ENCODE data around the gene EPB41. TPM values are rescaled to one million over a fixed set of nuclear protein-coding genes. Genes with fewer than 3 reads are reported as not detected.
A peak's percentile ranks its signal among the peaks of the same experiment; 100 is the strongest.
"Not testable (repeated sequence)": the region's sequence is repeated elsewhere in the genome, so short reads cannot be mapped to it uniquely, and the experiment has no call there.

EPB41 gene
- polyA plus RNA-seq, 2 of the 4 experiments (the other 2 are of a cell fraction): 4.9 to 12.8 TPM

DNA sequence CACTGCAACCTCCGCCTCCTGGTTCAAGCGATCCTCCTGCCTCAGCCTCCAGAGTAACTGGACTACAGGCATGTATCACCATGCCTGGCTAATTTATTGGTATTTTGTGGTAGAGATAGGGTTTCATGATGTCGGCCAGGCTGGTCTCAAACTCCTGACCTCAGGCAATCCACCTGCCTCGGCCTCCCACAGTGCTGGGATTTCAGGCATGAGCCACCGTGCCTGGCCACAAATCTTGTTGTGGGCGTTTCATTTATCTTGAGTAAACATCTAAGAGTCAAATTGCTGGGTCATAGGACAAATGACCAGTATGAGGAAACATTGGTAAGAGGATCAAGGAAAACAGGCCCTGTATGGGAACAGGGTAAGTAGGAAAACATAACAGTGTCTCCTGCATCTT lies 191.5 kb downstream of the EPB41 start:
- TF ChIP-seq RNF2 (IDR thresholded peaks at IDR 0.05; ENCODE audit: borderline replicate concordance, low read depth) (no peak), CEBPB (IDR thresholded peaks at IDR 0.05) (no peak), GATA3 (IDR thresholded peaks at IDR 0.05; ENCODE audit: borderline replicate concordance) (no peak), RFX5 (IDR thresholded peaks at IDR 0.05) (no peak), RAD21 (conservative IDR thresholded peaks at IDR 0.05 in 1 of 2, IDR thresholded peaks at IDR 0.05 in 1 of 2) (no peak), JUN (IDR thresholded peaks at IDR 0.05) (no peak)
- 44% methylated on average over 5 of the region's 6 CpGs for WGBS (ENCODE audit: missing lambda C conversion rate)
- ATAC-seq: peak in 1 of 2 experiments; percentile 71; a peak in 3 of 6 replicates
- Histone ChIP-seq H3K4me2 (peak overlapping the region; percentile 41), H3K27ac (peak overlapping the region in 1 of 2 experiments; percentile 51; a peak in 2 of 6 replicates), H3K4me3 (no peak overlapping the region), H3K9me3 (no peaks in the 10 kb centered on the region), H3K4me1 (peaks cover 10% of the 10 kb centered on the region)
- FAIRE-seq: no peak
- CTCF ChIA-PET: no interaction called here
- DNase-seq (ENCODE audit: low read depth in 1 of 2, low spot score in 1 of 2): peak in 1 of 2 experiments; percentile 53
- POLR2A ChIA-PET: no interaction called here

DNA sequence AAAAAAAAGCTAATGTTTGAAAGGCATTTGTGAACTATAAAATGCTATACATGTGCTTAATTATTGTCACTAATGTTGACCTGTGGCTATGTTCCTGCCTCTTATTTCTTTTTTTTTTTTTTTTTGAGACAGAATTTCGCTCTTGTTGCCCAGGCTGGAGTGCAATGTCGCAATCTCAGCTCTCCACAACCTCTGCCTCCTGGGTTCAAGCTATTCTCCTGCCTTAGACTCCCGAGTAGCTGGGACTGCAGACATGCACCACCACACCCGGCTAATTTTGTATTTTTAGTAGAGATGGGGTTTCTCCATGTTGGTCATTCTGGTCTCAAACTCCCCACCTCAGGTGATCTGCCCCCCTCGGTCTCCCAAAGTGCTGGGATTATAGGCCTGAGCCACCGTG lies 193.7 kb downstream of the EPB41 start:
- ATAC-seq; FAIRE-seq; H3K4me2 ChIP-seq; H3K4me3 ChIP-seq; DNase-seq (ENCODE audit: low read depth in 1 of 2, low spot score in 1 of 2); H3K9me3 ChIP-seq; H3K27ac ChIP-seq: not testable (repeated sequence)
- TF ChIP-seq CEBPB (IDR thresholded peaks at IDR 0.05): 0 out of 4 replicates have a peak, but pooled peaks of 1 of the 2 experiments have one; percentile 23
- H3K4me1 ChIP-seq: peaks cover 10% of the 10 kb centered on the region
- ChIA-PET POLR2A (interaction anchor here (0.7 kb wide), 1 partner anchor 74 kb away, joined by 3 read pairs; the partner anchor contains the start of gene SRSF4), CTCF (interaction anchor here (0.6 to 1.2 kb wide), 3 partner anchors 13 to 86 kb away, joined by 3 to 5 read pairs (median 5); no protein-coding TSS in a partner anchor)
- 94% methylated on average over 6 of the region's 6 CpGs for WGBS (ENCODE audit: missing lambda C conversion rate)

DNA sequence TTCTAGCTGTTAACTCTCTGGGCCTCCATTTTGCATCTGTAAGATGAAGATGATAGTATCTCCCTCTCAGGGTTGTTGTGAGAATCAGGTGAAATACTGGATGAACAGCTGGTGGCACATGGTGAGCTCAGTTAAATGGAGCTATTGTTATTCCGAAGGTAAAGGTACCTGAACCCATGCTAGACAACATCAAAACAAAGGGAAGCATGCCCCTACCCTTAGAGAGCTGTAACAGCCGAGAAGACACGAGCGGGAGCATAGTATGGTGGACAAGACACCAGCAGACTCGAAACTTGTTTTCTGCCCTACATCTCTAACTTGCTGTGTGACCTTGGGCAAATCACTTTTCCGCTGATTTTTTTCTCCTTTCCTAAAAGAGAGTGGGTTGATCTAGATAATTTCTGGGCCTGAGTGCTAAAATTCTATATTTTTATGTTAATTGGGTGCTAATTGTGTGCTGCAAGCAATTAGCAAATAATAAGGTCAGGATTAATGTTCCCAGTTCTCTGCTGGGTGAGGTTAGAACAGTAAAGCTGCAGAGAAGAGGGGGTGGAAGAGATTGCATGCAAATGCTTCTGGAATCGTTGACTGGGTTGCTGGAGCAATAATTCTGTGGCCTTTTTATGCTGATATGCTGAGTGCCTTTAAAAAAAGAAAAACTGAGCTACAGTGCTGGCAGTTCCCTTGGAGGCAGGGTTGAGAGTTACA lies 198.5 kb downstream of the EPB41 start:
- Histone ChIP-seq H3K4me2 (no peak overlapping the region), H3K4me3 (no peak overlapping the region), H3K27ac (no peak overlapping the region), H3K4me1 (no peaks in the 10 kb centered on the region), H3K9me3 (no peaks in the 10 kb centered on the region)
- ChIA-PET POLR2A (no interaction called here), CTCF (interaction anchor here (1.0 to 1.3 kb wide), 3 partner anchors 9 to 90 kb away, joined by 3 to 5 read pairs (median 4); no protein-coding TSS in a partner anchor)
- no peak for TF ChIP-seq HDAC2 (IDR thresholded peaks at IDR 0.05)
- TF ChIP-seq FOSB (CRISPR knock-in tag; IDR thresholded peaks at IDR 0.05): no peak
- no peak for TF ChIP-seq PHF8 (IDR thresholded peaks at IDR 0.05; ENCODE audit: borderline replicate concordance, low read depth)
- TF ChIP-seq, protein P1, sequence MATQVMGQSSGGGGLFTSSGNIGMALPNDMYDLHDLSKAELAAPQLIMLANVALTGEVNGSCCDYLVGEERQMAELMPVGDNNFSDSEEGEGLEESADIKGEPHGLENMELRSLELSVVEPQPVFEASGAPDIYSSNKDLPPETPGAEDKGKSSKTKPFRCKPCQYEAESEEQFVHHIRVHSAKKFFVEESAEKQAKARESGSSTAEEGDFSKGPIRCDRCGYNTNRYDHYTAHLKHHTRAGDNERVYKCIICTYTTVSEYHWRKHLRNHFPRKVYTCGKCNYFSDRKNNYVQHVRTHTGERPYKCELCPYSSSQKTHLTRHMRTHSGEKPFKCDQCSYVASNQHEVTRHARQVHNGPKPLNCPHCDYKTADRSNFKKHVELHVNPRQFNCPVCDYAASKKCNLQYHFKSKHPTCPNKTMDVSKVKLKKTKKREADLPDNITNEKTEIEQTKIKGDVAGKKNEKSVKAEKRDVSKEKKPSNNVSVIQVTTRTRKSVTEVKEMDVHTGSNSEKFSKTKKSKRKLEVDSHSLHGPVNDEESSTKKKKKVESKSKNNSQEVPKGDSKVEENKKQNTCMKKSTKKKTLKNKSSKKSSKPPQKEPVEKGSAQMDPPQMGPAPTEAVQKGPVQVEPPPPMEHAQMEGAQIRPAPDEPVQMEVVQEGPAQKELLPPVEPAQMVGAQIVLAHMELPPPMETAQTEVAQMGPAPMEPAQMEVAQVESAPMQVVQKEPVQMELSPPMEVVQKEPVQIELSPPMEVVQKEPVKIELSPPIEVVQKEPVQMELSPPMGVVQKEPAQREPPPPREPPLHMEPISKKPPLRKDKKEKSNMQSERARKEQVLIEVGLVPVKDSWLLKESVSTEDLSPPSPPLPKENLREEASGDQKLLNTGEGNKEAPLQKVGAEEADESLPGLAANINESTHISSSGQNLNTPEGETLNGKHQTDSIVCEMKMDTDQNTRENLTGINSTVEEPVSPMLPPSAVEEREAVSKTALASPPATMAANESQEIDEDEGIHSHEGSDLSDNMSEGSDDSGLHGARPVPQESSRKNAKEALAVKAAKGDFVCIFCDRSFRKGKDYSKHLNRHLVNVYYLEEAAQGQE (IDR thresholded peaks at IDR 0.05): no peak
- TF ChIP-seq ZSCAN20 (CRISPR knock-in tag; IDR thresholded peaks at IDR 0.05): no peak
- TF ChIP-seq NPAS2 (CRISPR knock-in tag; IDR thresholded peaks at IDR 0.05; ENCODE audit: borderline replicate concordance): no peak
- TF ChIP-seq HOXA7 (CRISPR knock-in tag; IDR thresholded peaks at IDR 0.05): no peak
- TF ChIP-seq POLR2A (IDR thresholded peaks at IDR 0.05; ENCODE audit: low read length): no peak
- no peak for TF ChIP-seq RCOR1 (IDR thresholded peaks at IDR 0.05; ENCODE audit: low read depth, low read length)
- no peak for TF ChIP-seq TP53 (CRISPR knock-in tag; IDR thresholded peaks at IDR 0.05)
- TF ChIP-seq BCL3 (IDR thresholded peaks at IDR 0.05): no peak
- TF ChIP-seq, protein P2, sequence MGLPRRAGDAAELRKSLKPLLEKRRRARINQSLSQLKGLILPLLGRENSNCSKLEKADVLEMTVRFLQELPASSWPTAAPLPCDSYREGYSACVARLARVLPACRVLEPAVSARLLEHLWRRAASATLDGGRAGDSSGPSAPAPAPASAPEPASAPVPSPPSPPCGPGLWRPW (IDR thresholded peaks at IDR 0.05): no peak
- TF ChIP-seq, protein P3, sequence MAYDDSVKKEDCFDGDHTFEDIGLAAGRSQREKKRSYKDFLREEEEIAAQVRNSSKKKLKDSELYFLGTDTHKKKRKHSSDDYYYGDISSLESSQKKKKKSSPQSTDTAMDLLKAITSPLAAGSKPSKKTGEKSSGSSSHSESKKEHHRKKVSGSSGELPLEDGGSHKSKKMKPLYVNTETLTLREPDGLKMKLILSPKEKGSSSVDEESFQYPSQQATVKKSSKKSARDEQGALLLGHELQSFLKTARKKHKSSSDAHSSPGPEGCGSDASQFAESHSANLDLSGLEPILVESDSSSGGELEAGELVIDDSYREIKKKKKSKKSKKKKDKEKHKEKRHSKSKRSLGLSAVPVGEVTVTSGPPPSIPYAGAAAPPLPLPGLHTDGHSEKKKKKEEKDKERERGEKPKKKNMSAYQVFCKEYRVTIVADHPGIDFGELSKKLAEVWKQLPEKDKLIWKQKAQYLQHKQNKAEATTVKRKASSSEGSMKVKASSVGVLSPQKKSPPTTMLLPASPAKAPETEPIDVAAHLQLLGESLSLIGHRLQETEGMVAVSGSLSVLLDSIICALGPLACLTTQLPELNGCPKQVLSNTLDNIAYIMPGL (CRISPR knock-in tag; IDR thresholded peaks at IDR 0.05; ENCODE audit: borderline replicate concordance): no peak
- no peak for TF ChIP-seq PBX3 (IDR thresholded peaks at IDR 0.05)
- TF ChIP-seq HOXB5 (CRISPR knock-in tag; IDR thresholded peaks at IDR 0.05): no peak
- TF ChIP-seq POLR2AphosphoS2 (conservative IDR thresholded peaks at IDR 0.05; ENCODE audit: low read length): no peak
- no peak for TF ChIP-seq FOXS1 (CRISPR knock-in tag; IDR thresholded peaks at IDR 0.05)
- no peak for TF ChIP-seq CBX8 (IDR thresholded peaks at IDR 0.05)
- TF ChIP-seq RARB (CRISPR knock-in tag; IDR thresholded peaks at IDR 0.05): no peak
- no peak for TF ChIP-seq RNF2 (IDR thresholded peaks at IDR 0.05; ENCODE audit: borderline replicate concordance, low read depth)
- DNase-seq (ENCODE audit: low read depth in 1 of 2, low spot score in 1 of 2): no peak
- FAIRE-seq: no peak
- ATAC-seq: no peak
- 87% methylated on average over 7 of the region's 7 CpGs for WGBS (ENCODE audit: missing lambda C conversion rate)

All from A549 (cell line).